ENCODE results near the gene HYAL3. TPM values are rescaled to one million over a fixed set of nuclear protein-coding genes. Genes with fewer than 3 reads are reported as not detected.

The HYAL3 gene
- total RNA-seq, 4 donors from 2014 or later = 1.9 to 4.1 (median 2.6) TPM

GRCh38 chr3:50333744-50334328, 34.6 kb upstream of the HYAL3 start:
- no peak overlapping the region for H3K4me3 ChIP-seq (ENCODE audit: low read depth, poor library complexity, severe bottlenecking)
- 44 to 60% methylated on average over 12 of the region's 12 CpGs for WGBS, 2 donors
- DNase-seq (ENCODE audit: low spot score in 2 of 2) = no peak
- TF ChIP-seq, protein P1, sequence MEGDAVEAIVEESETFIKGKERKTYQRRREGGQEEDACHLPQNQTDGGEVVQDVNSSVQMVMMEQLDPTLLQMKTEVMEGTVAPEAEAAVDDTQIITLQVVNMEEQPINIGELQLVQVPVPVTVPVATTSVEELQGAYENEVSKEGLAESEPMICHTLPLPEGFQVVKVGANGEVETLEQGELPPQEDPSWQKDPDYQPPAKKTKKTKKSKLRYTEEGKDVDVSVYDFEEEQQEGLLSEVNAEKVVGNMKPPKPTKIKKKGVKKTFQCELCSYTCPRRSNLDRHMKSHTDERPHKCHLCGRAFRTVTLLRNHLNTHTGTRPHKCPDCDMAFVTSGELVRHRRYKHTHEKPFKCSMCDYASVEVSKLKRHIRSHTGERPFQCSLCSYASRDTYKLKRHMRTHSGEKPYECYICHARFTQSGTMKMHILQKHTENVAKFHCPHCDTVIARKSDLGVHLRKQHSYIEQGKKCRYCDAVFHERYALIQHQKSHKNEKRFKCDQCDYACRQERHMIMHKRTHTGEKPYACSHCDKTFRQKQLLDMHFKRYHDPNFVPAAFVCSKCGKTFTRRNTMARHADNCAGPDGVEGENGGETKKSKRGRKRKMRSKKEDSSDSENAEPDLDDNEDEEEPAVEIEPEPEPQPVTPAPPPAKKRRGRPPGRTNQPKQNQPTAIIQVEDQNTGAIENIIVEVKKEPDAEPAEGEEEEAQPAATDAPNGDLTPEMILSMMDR (IDR thresholded peaks at IDR 0.05) = no peak
- no peak for TF ChIP-seq POLR2A (IDR thresholded peaks at IDR 0.05)
- intact Hi-C loops (cut with DNase I; ENCODE audit: low total_unique reads) = no loop called here

DNA sequence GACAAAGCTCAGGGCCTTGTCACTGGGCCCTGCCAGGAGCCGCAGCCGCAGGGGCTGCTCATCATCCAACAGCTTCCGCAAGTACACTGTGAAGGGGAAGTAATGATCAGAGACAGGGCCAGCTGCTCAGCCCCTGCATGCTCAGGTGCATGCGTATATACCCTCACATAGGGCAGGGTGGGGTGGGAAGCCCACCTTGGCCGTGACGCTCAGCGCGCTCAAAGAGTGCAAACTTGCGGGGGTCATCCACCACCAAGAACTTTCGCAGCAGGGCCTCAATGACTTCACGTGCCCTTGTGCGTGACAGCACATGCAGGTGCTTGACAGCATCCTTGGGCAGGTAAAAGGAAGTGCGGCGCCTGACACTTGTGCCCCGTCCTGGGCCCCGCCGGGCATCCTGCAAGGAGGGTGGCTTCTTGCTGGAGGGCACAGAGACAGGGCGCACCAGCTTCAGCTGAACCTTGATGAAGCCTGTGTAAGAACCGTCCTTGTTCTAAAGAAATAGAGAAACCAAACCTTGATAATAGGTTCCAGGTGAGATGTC, 32.2 kb upstream of the HYAL3 start:
- intact Hi-C loops (cut with DNase I; ENCODE audit: low total_unique reads) = no loop called here
- no peak for TF ChIP-seq POLR2A (IDR thresholded peaks at IDR 0.05)
- 90 to 95% methylated on average over 19 of the region's 19 CpGs for WGBS, 2 donors
- DNase-seq (ENCODE audit: low spot score in 2 of 2) = no peak
- no peak overlapping the region for H3K4me3 ChIP-seq (ENCODE audit: low read depth, poor library complexity, severe bottlenecking)

DNA sequence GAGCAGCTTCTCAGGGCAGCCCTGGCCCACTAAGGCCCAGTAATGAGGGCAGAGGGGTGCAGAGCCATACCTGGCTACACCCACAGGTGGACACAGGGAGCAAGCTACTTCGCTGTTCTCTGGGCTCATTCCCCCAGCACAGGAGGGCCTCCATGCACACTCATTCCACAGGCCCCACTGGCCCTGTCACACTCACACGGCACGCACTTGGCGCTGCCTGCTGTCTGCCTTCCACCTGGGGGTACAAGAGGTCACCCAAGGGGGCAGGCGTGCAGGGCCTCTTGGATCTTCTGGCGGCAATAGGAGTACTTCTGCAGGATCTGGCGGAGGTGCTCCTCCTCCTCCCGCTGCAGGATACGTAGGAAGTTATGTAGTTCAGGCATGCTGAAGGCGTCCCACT, 31.1 kb upstream of the HYAL3 start:
- WGBS, 2 donors = 85 to 89% methylated on average over 9 to 10 of the region's 10 CpGs
- intact Hi-C loops (cut with DNase I; ENCODE audit: low total_unique reads) = no loop called here
- TF ChIP-seq, protein P1 (IDR thresholded peaks at IDR 0.05) = no peak
- no peak for TF ChIP-seq POLR2A (IDR thresholded peaks at IDR 0.05)
- no peak overlapping the region for H3K4me3 ChIP-seq (ENCODE audit: low read depth, poor library complexity, severe bottlenecking)
- no peak for DNase-seq (ENCODE audit: low spot score in 2 of 2)

DNA sequence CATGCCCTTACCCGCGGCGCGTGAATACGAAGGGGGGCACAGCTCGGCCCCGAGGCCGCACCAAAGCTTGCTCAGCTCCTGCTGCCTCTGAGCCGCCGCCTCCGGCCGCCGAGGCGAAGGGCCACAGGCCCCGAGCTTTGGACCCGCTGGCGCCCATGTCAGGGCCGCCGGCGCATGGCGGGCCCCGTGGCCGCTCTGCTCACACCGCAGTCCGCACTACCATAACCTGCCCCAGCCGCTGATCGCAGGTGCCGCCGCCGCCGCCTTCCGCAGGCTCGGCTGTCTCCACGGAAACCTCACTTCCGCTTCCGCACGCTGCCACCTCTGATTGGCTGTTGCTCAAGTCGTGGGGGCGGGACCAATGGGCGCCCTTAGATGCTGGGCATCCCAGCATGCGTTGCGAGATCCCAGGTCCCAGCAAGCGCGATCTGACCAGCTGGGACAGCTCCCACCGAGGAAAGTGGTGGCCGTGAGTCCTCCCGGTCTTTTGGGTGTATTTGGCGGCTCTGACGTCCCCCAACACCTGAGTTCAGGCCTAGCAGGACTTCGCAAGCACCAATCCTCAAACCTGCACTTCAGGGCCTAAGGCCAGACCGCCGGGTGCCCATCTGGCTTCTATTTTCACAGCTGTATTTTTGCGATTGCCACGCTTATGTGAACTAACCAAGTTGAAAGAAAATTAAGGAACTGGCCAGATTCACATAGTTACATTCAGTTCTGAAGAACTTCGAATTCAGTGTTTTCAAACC, 28.9 kb upstream of the HYAL3 start, which contains the start of gene TUSC2:
TUSC2 (minus strand) TSS at position 281 of the 749 bp plus-strand sequence; CDS start at position 157, 124 bp downstream.
- TF ChIP-seq POLR2A (IDR thresholded peaks at IDR 0.05) = no peak
- TF ChIP-seq, protein P1 (IDR thresholded peaks at IDR 0.05) = no peak
- peak within 1 kb of the TSS; percentile 73 for H3K4me3 ChIP-seq (ENCODE audit: low read depth, poor library complexity, severe bottlenecking)
- 2% methylated on average over 35 to 39 of the region's 55 CpGs for WGBS, 2 donors
- peak; percentile 97 to 100 for DNase-seq (ENCODE audit: low spot score in 2 of 2)
- intact Hi-C loops (cut with DNase I; ENCODE audit: low total_unique reads) = no loop called here

- TF ChIP-seq, protein P1 (IDR thresholded peaks at IDR 0.05) = no peak
- TF ChIP-seq POLR2A (IDR thresholded peaks at IDR 0.05) = no peak
- 68 to 72% methylated on average over 4 of the region's 4 CpGs for WGBS, 2 donors
These were observed 27.9 kb upstream of the HYAL3 start for GRCh38 chr3:50327129-50327528.

GRCh38 chr3:50326182-50326541, 27.0 kb upstream of the HYAL3 start:
- intact Hi-C loops (cut with DNase I; ENCODE audit: low total_unique reads) = no loop called here

More at GRCh38 chr3:50327129-50327528, 27.9 kb upstream of the HYAL3 start:
- DNase-seq (ENCODE audit: low spot score in 2 of 2) = peak in 1 of 2 donors; percentile 16
- peak overlapping the region; percentile 73 for H3K4me3 ChIP-seq (ENCODE audit: low read depth, poor library complexity, severe bottlenecking)
- intact Hi-C loops (cut with DNase I; ENCODE audit: low total_unique reads) = no loop called here

More at GRCh38 chr3:50326182-50326541, 27.0 kb upstream of the HYAL3 start:
- no peak overlapping the region for H3K4me3 ChIP-seq (ENCODE audit: low read depth, poor library complexity, severe bottlenecking)
- no peak for DNase-seq (ENCODE audit: low spot score in 2 of 2)
- 89 to 91% methylated on average over 8 of the region's 8 CpGs for WGBS, 2 donors
- TF ChIP-seq POLR2A (IDR thresholded peaks at IDR 0.05) = no peak
- TF ChIP-seq, protein P1 (IDR thresholded peaks at IDR 0.05) = no peak

Measured in lower leg skin (tissue), 4 donors.